Measurements from ENCODE around the gene FBXO42.

Gene FBXO42

GRCh38 chr1:16199700-16200099 lies 152.6 kb downstream of the FBXO42 start:
- no peak overlapping the region for H3K4me3 ChIP-seq (ENCODE audit: low read depth, low read length)
- in situ Hi-C loops (cut with HindIII; ENCODE audit: low sequenced_read_pairs), result no loop called here
- no peak for TF ChIP-seq CTCF (IDR thresholded peaks at IDR 0.05; ENCODE audit: low read depth, low read length, missing control alignments)
- no peak for DNase-seq (ENCODE audit: low read depth)

- no peak for TF ChIP-seq CTCF (IDR thresholded peaks at IDR 0.05; ENCODE audit: low read depth, low read length, missing control alignments)
- H3K4me3 ChIP-seq (ENCODE audit: low read depth, low read length), result no peak overlapping the region
- DNase-seq (ENCODE audit: low read depth), result no peak
- in situ Hi-C loops (cut with HindIII; ENCODE audit: low sequenced_read_pairs), result no loop called here
Measured at GRCh38 chr1:16199157-16199501, 153.2 kb downstream of the FBXO42 start.

- DNase-seq (ENCODE audit: low read depth), result no peak
- no peak for TF ChIP-seq CTCF (IDR thresholded peaks at IDR 0.05; ENCODE audit: low read depth, low read length, missing control alignments)
- H3K4me3 ChIP-seq (ENCODE audit: low read depth, low read length), result no peak overlapping the region
- in situ Hi-C loops (cut with HindIII; ENCODE audit: low sequenced_read_pairs), result no loop called here
Measured at GRCh38 chr1:16198444-16199156, 153.7 kb downstream of the FBXO42 start.

GRCh38 chr1:16196874-16197273 lies 155.4 kb downstream of the FBXO42 start:
- H3K4me3 ChIP-seq (ENCODE audit: low read depth, low read length), result no peak overlapping the region
- no peak for TF ChIP-seq CTCF (IDR thresholded peaks at IDR 0.05; ENCODE audit: low read depth, low read length, missing control alignments)
- in situ Hi-C loops (cut with HindIII; ENCODE audit: low sequenced_read_pairs), result no loop called here
- DNase-seq (ENCODE audit: low read depth), result no peak
